Vagina (tissue), 2 donors: ENCODE measurements around the gene ROR2.

Experiments used
- CTCF ChIP-seq, 3 experiments: fragments of 450-650 bp in 2 of 3; fragments of 200-600 bp in 1 of 3; sonication (generic) in 1 of 3; IDR thresholded peaks; one replicate each; pipeline ENCODE4 v1.5.1; 2017 to 2019; ENCODE audit warnings: antibody characterized with exemption in 3 of 3, mild to moderate bottlenecking in 2 of 3, moderate library complexity in 2 of 3
- POLR2A ChIP-seq, 2 donors: fragments of 450-650 bp; IDR thresholded peaks; one replicate each; pipeline ENCODE4 v1.6.1; 2017; ENCODE audit warnings: antibody characterized with exemption in 2 of 2, mild to moderate bottlenecking in 2 of 2, moderate library complexity in 2 of 2
- POLR2AphosphoS5 ChIP-seq, 2 donors: sonication (generic); formaldehyde crosslinking; IDR thresholded peaks; one replicate each; pipeline ENCODE4 v1.9.0; 2017; ENCODE audit warnings: antibody characterized with exemption in 2 of 2, mild to moderate bottlenecking in 2 of 2, low read depth in 1 of 2; ENCODE audit not compliant: insufficient read depth in 1 of 2

- TF ChIP-seq POLR2AphosphoS5 (IDR thresholded peaks at IDR 0.05; ENCODE audit: insufficient read depth in 1 of 2, low read depth in 1 of 2): no peak
- no peak for TF ChIP-seq CTCF (IDR thresholded peaks at IDR 0.05)
- TF ChIP-seq POLR2A (IDR thresholded peaks at IDR 0.05): no peak
Measured at GRCh38 chr9:91733006-91733624, 216.9 kb downstream of the ROR2 start.
